ENCODE data around the gene CDO1. TPM values are rescaled to one million over a fixed set of nuclear protein-coding genes. Genes with fewer than 3 reads are reported as not detected.

The CDO1 gene
- total and polyA plus RNA-seq, 2 of the 8 experiments (the other 6 are each of a cell fraction or from before 2014, with no cell fraction given): 26.1 to 29.5 TPM

DNA sequence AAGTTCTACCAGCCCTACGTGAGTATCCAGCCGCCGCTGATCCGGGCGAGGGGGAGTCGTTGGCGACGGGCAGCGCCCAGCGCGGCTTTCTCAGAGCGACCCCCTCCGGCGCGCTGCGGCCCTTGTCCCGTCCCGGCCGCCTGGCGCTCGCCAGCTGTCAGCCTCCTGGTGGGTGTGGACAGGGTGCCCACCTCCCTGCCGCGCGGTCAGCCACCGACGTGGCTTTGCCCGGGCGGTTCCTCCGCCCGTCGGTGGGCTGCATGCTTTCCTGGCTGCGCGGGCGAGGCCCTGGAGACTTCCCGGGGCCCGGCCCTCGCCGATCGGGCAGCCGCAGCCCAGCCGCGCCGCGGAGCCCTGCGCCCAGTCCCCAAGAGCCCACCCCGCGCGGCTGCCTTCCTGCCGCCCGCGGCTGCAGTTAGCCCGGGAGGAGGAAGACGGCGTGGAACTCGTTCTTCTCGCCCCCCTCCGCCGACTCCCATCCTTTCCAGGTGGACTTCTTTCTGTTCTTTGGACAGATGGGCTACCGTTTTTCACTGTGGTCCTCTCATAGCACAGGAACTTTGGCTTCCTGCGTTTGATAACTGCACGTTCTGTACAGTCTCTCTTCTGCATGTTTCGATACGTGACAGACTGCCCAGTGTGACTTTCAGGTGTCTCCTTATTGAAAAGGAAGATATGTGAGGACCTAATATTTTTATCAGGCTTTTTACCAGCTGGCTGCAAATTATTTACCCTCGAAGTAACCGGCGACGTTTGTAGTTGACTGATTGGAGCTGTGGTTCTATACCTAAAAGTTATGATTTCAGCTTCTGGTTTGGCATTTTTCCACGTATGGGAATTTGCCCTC, 25.9 kb upstream of the CDO1 start:
- Histone ChIP-seq H3K9ac (replicated peaks in 1 of 4; ENCODE audit: extremely low read depth in 1 of 4, low read depth in 3 of 4, low read length in 3 of 4) (peak overlapping the region; percentile 51 to 78 (median 66); a peak in 6 of 7 replicates), H3K23ac (ENCODE audit: insufficient read length) (no peak overlapping the region), H3K4me2 (ENCODE audit: insufficient read depth in 1 of 2, low read depth in 2 of 2, low read length in 2 of 2) (peak overlapping the region; percentile 90 to 96), H3K18ac (ENCODE audit: extremely low read depth, low read length) (peak overlapping the region; percentile 89; the same call in 1 of the 2 replicates), H2BK15ac (ENCODE audit: low read length) (no peak overlapping the region), H4K20me1 (replicated peaks in 1 of 2; ENCODE audit: control insufficient read depth in 1 of 2, insufficient read depth in 2 of 2, low read length in 2 of 2) (peaks cover 7 to 11% of the 10 kb centered on the region in 2 experiments), H3K79me2 (ENCODE audit: control insufficient read depth in 1 of 2, insufficient read depth in 2 of 2, low read length in 2 of 2) (peaks cover 6 to 85% of the 10 kb centered on the region in 2 experiments; a peak in 3 of 4 replicates), H3K56ac (replicated peaks; ENCODE audit: insufficient read length, low read depth, low read length) (no peak overlapping the region), H3K36me3 (ENCODE audit: control insufficient read depth in 2 of 4, insufficient read depth in 4 of 4, low read length in 3 of 4) (peaks cover 0 to 4% (median 3%) of the 10 kb centered on the region in 4 experiments; a peak in 3 of 8 replicates), H4K5ac (ENCODE audit: insufficient read length, low read depth, low read length) (no peak overlapping the region), H3K4me3 (ENCODE audit: extremely low read depth in 1 of 4, insufficient read depth in 2 of 4, low read depth in 3 of 4, low read length in 4 of 4) (peak overlapping the region; percentile 75 to 89 (median 84)), H2BK5ac (ENCODE audit: low read depth, low read length) (no peak overlapping the region; the same call in 1 of the 2 replicates), H4K91ac (replicated peaks; ENCODE audit: insufficient read length, low read length) (no peak overlapping the region), H2BK12ac (ENCODE audit: low read depth, low read length) (0 out of 2 replicates have a peak overlapping the region, but pooled peaks have one; percentile 10), H2BK20ac (ENCODE audit: low read length) (no peak overlapping the region), H3K27me3 (replicated peaks in 1 of 4; ENCODE audit: control insufficient read depth in 3 of 4, extremely low read depth in 1 of 4, insufficient read depth in 3 of 4, low read length in 3 of 4) (no peaks in the 10 kb centered on the region), H3K9me3 (ENCODE audit: insufficient read depth in 2 of 2, low read depth in 1 of 2, low read length in 1 of 2) (no peaks in the 10 kb centered on the region), H2AK5ac (ENCODE audit: low read depth, low read length) (no peak overlapping the region), H3K27ac (ENCODE audit: low read depth, low read length) (peak overlapping the region; percentile 37; the same call in 1 of the 2 replicates), H4K8ac (ENCODE audit: extremely low read depth, insufficient read depth, low read length) (peak overlapping the region; percentile 92), H3K4ac (replicated peaks; ENCODE audit: insufficient read length, low read depth, low read length) (no peak overlapping the region), H3K4me1 (replicated peaks in 1 of 4; ENCODE audit: control insufficient read depth in 3 of 4, insufficient read depth in 4 of 4, low read length in 3 of 4) (peaks cover 0 to 5% (median 1%) of the 10 kb centered on the region in 4 experiments; a peak in 2 of 7 replicates), H3K23me2 (ENCODE audit: low read depth, low read length) (peaks cover 5% of the 10 kb centered on the region; the same call in 1 of the 2 replicates), H3K79me1 (ENCODE audit: low read depth, low read length) (peaks cover 3% of the 10 kb centered on the region; the same call in 1 of the 2 replicates), H2BK120ac (replicated peaks; ENCODE audit: low read depth, low read length) (no peak overlapping the region), H2AFZ (ENCODE audit: low read length) (no peak overlapping the region), H3K14ac (ENCODE audit: insufficient read length) (no peak overlapping the region)
- ChIA-PET CTCF (ENCODE audit: partially characterized antibody) (interaction anchor here (0.8 to 3.4 kb wide), 6 partner anchors 10 to 226 kb away, joined by 3 to 26 read pairs (median 3); no protein-coding TSS in a partner anchor), POLR2A (ENCODE audit: partially characterized antibody) (interaction anchor here (0.7 to 3.5 kb wide), 7 partner anchors 17 to 299 kb away, joined by 3 to 11 read pairs (median 3); partner anchors contain the start of genes CDO1 and TMED7)
- DNase-seq (ENCODE audit: low read depth in 1 of 2, low spot score in 2 of 2) (peak in 1 of 2 experiments; percentile 87), FAIRE-seq (no peak)
- 3% methylated on average over 40 of the region's 68 CpGs; no CpG with 5 or more reads in 1 of the 2 experiments for WGBS, 2 experiments (ENCODE audit: extremely low coverage in 1 of 2, insufficient coverage in 1 of 2, insufficient read length in 1 of 2, insufficient replicate concordance in 2 of 2, low coverage in 1 of 2, low lambda C conversion rate in 2 of 2, missing lambda C conversion rate in 1 of 2)
- TF ChIP-seq RFX5 (IDR thresholded peaks at IDR 0.05; ENCODE audit: borderline replicate concordance, low read depth, low read length) (no peak), CEBPB (IDR thresholded peaks at IDR 0.05; ENCODE audit: low read depth, low read length) (no peak), BACH1 (IDR thresholded peaks at IDR 0.05; ENCODE audit: low read length) (peak; percentile 6; the same call in 1 of the 2 replicates), TAF7 (optimal IDR thresholded peaks at IDR 0.05; ENCODE audit: borderline replicate concordance, low read depth, low read length) (no peak), PHF8 (conservative IDR thresholded peaks at IDR 0.05; ENCODE audit: low read depth, low read length) (peak; percentile 53), FOSL1 (IDR thresholded peaks at IDR 0.05; ENCODE audit: insufficient read depth, low read depth, low read length) (no peak), RNF2 (IDR thresholded peaks at IDR 0.05; ENCODE audit: borderline replicate concordance, low read depth, low read length, missing control alignments, poor library complexity, severe bottlenecking) (no peak), CREB1 (IDR thresholded peaks at IDR 0.05) (no peak)
- TF ChIP-seq, protein P1, sequence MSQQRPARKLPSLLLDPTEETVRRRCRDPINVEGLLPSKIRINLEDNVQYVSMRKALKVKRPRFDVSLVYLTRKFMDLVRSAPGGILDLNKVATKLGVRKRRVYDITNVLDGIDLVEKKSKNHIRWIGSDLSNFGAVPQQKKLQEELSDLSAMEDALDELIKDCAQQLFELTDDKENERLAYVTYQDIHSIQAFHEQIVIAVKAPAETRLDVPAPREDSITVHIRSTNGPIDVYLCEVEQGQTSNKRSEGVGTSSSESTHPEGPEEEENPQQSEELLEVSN (IDR thresholded peaks at IDR 0.05): peak; percentile 46; the same call in 1 of the 2 replicates
